OCI-LY3 (cell line): Measurements from ENCODE around the gene SH2D6.
A peak's percentile ranks its signal among the peaks of the same experiment; 100 is the strongest.

Source experiments
- H2AFZ ChIP-seq: fragments of 200-600, 300-600 bp; shearing (Covaris generic); 2 replicates; pipeline ENCODE4 v1.6.0; 2014; ENCODE audit warnings: antibody characterized with exemption, low read depth, low read length
- H3K27ac ChIP-seq: fragments of 200-600, 300-600 bp; sonication (generic); 2 replicates; pipeline ENCODE4 v1.5.1; 2014; ENCODE audit warnings: mild to moderate bottlenecking, low read length, moderate library complexity, mixed read lengths
- H3K27me3 ChIP-seq: fragments of 200-600, 300-600 bp; sonication (generic); 2 replicates; pipeline ENCODE4 v1.6.1; 2014; ENCODE audit warnings: low read depth, low read length, mixed read lengths
- H3K36me3 ChIP-seq: fragments of 200-600, 300-600 bp; sonication (generic); replicated peaks from 2 replicates; pipeline ENCODE3; 2014; ENCODE audit warnings: low read depth, low read length, mixed read lengths
- H3K4me1 ChIP-seq: fragments of 300-600, 200-600 bp; sonication (generic); 2 replicates; pipeline ENCODE4 v1.6.1; 2014; ENCODE audit warnings: low read length, mixed read lengths
- H3K4me2 ChIP-seq: fragments of 200-600, 300-600 bp; sonication (generic); 2 replicates; pipeline ENCODE4 v1.6.1; 2014; ENCODE audit warnings: low read length, mixed read lengths
- H3K4me3 ChIP-seq: fragments of 300-600, 200-600 bp; sonication (generic); 2 replicates; pipeline ENCODE4 v1.5.1; 2014; ENCODE audit warnings: antibody characterized with exemption, mild to moderate bottlenecking, low read length, moderate library complexity
- H3K79me2 ChIP-seq: fragments of 300-600, 200-600 bp; shearing (Covaris generic); 2 replicates; pipeline ENCODE4 v1.6.1; 2014; ENCODE audit warnings: mild to moderate bottlenecking, low read length, mixed read lengths
- H3K9ac ChIP-seq: fragments of 300-600, 200-600 bp; shearing (Covaris generic); 2 replicates; pipeline ENCODE4 v1.6.0; 2014; ENCODE audit warnings: mild to moderate bottlenecking, low read length, moderate library complexity
- H3K9me3 ChIP-seq: fragments of 200-600, 300-600 bp; shearing (Covaris generic); 2 replicates; pipeline ENCODE4 v1.6.1; 2014; ENCODE audit warnings: low read length, mixed read lengths; ENCODE audit not compliant: insufficient read depth
- H4K20me1 ChIP-seq: fragments of 200-600, 300-600 bp; sonication (generic); 2 replicates; pipeline ENCODE4 v1.6.1; 2016; ENCODE audit warnings: low read length, mixed read lengths; ENCODE audit not compliant: insufficient read depth
- CTCF ChIP-seq: fragments of 200-600, 300-600 bp; sonication (generic); IDR thresholded peaks from 2 replicates; pipeline ENCODE4 v1.5.1; 2014; ENCODE audit warnings: antibody characterized with exemption, low read length, low read depth
- EZH2phosphoT487 ChIP-seq: fragments of 200-600 bp; shearing (Covaris generic); IDR thresholded peaks from 2 replicates; pipeline ENCODE4 v1.6.1; 2018; ENCODE audit warnings: antibody characterized with exemption, mixed run types, low read depth

The SH2D6 gene

GRCh38 chr2:85429924-85430289 lies 11.4 kb downstream of the SH2D6 start:
- Histone ChIP-seq H3K4me1 (peaks cover 8% of the 10 kb centered on the region; the same call in 1 of the 2 replicates), H4K20me1 (no peaks in the 10 kb centered on the region), H3K4me3 (no peak overlapping the region), H2AFZ (no peak overlapping the region), H3K27ac (no peak overlapping the region), H3K36me3 (no peaks in the 10 kb centered on the region), H3K9ac (no peak overlapping the region), H3K79me2 (no peaks in the 10 kb centered on the region), H3K4me2 (no peak overlapping the region), H3K9me3 (no peaks in the 10 kb centered on the region), H3K27me3 (no peaks in the 10 kb centered on the region)
- TF ChIP-seq CTCF = no peak
- no peak for TF ChIP-seq EZH2phosphoT487

- H2AFZ ChIP-seq = no peak overlapping the region
- no peak overlapping the region for H3K27ac ChIP-seq
- H4K20me1 ChIP-seq = no peaks in the 10 kb centered on the region
- no peaks in the 10 kb centered on the region for H3K36me3 ChIP-seq
- TF ChIP-seq CTCF (no peak), EZH2phosphoT487 (no peak)
- no peaks in the 10 kb centered on the region for H3K9me3 ChIP-seq
- H3K27me3 ChIP-seq = no peaks in the 10 kb centered on the region
- H3K79me2 ChIP-seq = no peaks in the 10 kb centered on the region
- H3K4me3 ChIP-seq = no peak overlapping the region
- H3K4me2 ChIP-seq = peak overlapping the region; percentile 11; the same call in 1 of the 2 replicates
- peaks cover 8% of the 10 kb centered on the region; the same call in 1 of the 2 replicates for H3K4me1 ChIP-seq
- no peak overlapping the region for H3K9ac ChIP-seq
These were observed 12.4 kb downstream of the SH2D6 start for GRCh38 chr2:85430752-85431569.

GRCh38 chr2:85431570-85432205 lies 13.2 kb downstream of the SH2D6 start:
- Histone ChIP-seq H3K36me3 (no peaks in the 10 kb centered on the region), H4K20me1 (no peaks in the 10 kb centered on the region), H3K4me2 (peak overlapping the region; percentile 11; the same call in 1 of the 2 replicates), H3K27ac (no peak overlapping the region), H3K27me3 (no peaks in the 10 kb centered on the region), H3K9ac (no peak overlapping the region), H3K79me2 (no peaks in the 10 kb centered on the region), H3K4me3 (no peak overlapping the region), H3K9me3 (no peaks in the 10 kb centered on the region), H3K4me1 (peaks cover 8% of the 10 kb centered on the region; the same call in 1 of the 2 replicates), H2AFZ (peak overlapping the region; percentile 58; the same call in 1 of the 2 replicates)
- TF ChIP-seq EZH2phosphoT487 (no peak), CTCF (no peak)

- H3K4me2 ChIP-seq = no peak overlapping the region
- H4K20me1 ChIP-seq = no peaks in the 10 kb centered on the region
- no peak for TF ChIP-seq EZH2phosphoT487
- TF ChIP-seq CTCF = no peak
- H3K4me1 ChIP-seq = peaks cover 20% of the 10 kb centered on the region
- H3K36me3 ChIP-seq = no peaks in the 10 kb centered on the region
- no peaks in the 10 kb centered on the region for H3K79me2 ChIP-seq
- H2AFZ ChIP-seq = no peak overlapping the region
- no peaks in the 10 kb centered on the region for H3K27me3 ChIP-seq
- no peaks in the 10 kb centered on the region for H3K9me3 ChIP-seq
- no peak overlapping the region for H3K27ac ChIP-seq
- H3K9ac ChIP-seq = no peak overlapping the region
- H3K4me3 ChIP-seq = no peak overlapping the region
These were observed 15.1 kb downstream of the SH2D6 start for GRCh38 chr2:85433511-85434089.
